ENCODE measurements around the gene BLOC1S6. TPM values are rescaled to one million over a fixed set of nuclear protein-coding genes. Genes with fewer than 3 reads are reported as not detected.

Gene BLOC1S6
- total and polyA plus RNA-seq, 2 of the 13 experiments (the other 11 are each of a cell fraction or from before 2014, with no cell fraction given), result 11.8 to 44.3 TPM

DNA sequence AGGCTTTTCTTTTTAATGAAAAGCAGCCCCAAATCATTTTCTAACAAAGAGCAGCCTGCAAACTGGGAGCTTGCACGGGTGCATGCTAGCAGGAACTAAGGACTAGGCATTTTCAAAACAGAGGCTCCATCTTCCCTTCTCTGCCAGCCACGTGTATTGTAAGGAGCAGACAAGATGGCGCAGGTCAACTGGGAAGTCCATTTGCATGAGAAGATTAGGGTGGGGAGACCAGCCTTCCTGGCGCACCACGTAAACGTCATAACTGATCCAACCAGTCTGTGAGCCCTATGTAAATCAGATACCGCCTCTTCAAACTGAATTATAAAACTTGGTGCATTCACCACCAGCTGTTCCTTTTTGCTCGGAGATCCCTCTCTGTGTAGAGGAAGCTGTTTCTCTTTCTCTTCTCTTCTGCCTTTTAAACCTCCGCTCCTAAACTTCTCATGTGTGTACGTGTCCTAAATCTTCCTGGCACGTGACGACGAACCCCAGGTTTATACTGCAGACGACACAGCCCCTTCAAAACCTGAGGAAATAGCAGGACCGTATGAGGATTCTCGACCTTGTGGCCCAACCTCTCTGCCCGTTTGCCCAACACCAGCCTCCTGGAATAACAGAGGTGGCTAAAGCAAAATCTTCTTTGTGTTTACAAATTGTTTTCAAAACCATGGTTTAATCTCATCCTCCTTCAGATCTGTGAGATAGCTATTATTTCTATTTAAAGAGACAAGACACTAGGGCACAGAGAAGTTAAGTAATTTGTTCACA, 38.2 kb upstream of the BLOC1S6 start (continued):
- TF ChIP-seq MYNN (CRISPR knock-in tag; IDR thresholded peaks at IDR 0.05; ENCODE audit: low read depth), result no peak
- TF ChIP-seq ZNF512 (CRISPR knock-in tag; IDR thresholded peaks at IDR 0.05), result no peak
- no peak for TF ChIP-seq MIER3 (CRISPR knock-in tag; IDR thresholded peaks at IDR 0.05; ENCODE audit: borderline replicate concordance)
- TF ChIP-seq ZNF318 (CRISPR knock-in tag; IDR thresholded peaks at IDR 0.05), result no peak
- no peak for TF ChIP-seq EED (CRISPR knock-in tag; IDR thresholded peaks at IDR 0.05)
- TF ChIP-seq WIZ (CRISPR knock-in tag; IDR thresholded peaks at IDR 0.05), result peak; percentile 68; the same call in 1 of the 2 replicates
- no peak for TF ChIP-seq ZBTB46 (CRISPR knock-in tag; IDR thresholded peaks at IDR 0.05; ENCODE audit: borderline replicate concordance)
- TF ChIP-seq YEATS4 (CRISPR knock-in tag; IDR thresholded peaks at IDR 0.05; ENCODE audit: borderline replicate concordance), result 0 out of 2 replicates have a peak, but pooled peaks have one; percentile 47
- TF ChIP-seq, protein P1, sequence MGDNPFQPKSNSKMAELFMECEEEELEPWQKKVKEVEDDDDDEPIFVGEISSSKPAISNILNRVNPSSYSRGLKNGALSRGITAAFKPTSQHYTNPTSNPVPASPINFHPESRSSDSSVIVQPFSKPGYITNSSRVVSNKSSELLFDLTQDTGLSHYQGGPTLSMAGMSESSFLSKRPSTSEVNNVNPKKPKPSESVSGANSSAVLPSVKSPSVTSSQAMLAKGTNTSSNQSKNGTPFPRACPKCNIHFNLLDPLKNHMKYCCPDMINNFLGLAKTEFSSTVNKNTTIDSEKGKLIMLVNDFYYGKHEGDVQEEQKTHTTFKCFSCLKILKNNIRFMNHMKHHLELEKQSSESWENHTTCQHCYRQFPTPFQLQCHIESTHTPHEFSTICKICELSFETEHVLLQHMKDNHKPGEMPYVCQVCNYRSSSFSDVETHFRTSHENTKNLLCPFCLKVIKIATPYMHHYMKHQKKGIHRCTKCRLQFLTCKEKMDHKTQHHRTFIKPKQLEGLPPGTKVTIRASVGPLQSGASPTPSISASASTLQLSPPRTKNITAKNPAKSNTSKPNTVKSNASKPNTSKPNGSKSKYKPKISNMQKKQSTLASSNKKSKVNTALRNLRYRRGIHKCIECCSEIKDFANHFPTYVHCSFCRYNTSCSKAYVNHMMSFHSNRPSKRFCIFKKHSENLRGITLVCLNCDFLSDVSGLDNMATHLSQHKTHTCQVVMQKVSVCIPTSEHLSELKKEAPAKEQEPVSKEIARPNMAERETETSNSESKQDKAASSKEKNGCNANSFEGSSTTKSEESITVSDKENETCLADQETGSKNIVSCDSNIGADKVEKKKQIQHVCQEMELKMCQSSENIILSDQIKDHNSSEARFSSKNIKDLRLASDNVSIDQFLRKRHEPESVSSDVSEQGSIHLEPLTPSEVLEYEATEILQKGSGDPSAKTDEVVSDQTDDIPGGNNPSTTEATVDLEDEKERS (CRISPR knock-in tag; IDR thresholded peaks at IDR 0.05), result 0 out of 2 replicates have a peak, but pooled peaks have one; percentile 29
- no peak for TF ChIP-seq CCDC6 (CRISPR knock-in tag; IDR thresholded peaks at IDR 0.05)
- TF ChIP-seq RARG (CRISPR knock-in tag; IDR thresholded peaks at IDR 0.05; ENCODE audit: low read depth), result no peak
- no peak for TF ChIP-seq ARNT2 (CRISPR knock-in tag; IDR thresholded peaks at IDR 0.05; ENCODE audit: low read depth)

All from HepG2 (cell line).